Stimulated activated CD8-positive, alpha-beta memory T cell treated with anti-CD3 and anti-CD28 coated beads, Interleukin-2, amount 100 ng/mL, for 48 hours (primary cell): ENCODE data around the gene ATP1A2.
"Not testable (repeated sequence)": the region's sequence is repeated elsewhere in the genome, so short reads cannot be mapped to it uniquely, and the experiment has no call there.

Experiments used
- DNase-seq, 2 donors: peaks; one replicate each; pipeline ENCODE4 v3.0.0-alpha.2; 2020; ENCODE audit warnings: low read depth in 2 of 2

Gene ATP1A2

GRCh38 chr1:160101037-160101716 lies 14.4 kb upstream of the ATP1A2 start:
- peak; percentile 54 to 62 for DNase-seq

- no peak for DNase-seq
These were observed 13.6 kb upstream of the ATP1A2 start for GRCh38 chr1:160101717-160102522.

DNA sequence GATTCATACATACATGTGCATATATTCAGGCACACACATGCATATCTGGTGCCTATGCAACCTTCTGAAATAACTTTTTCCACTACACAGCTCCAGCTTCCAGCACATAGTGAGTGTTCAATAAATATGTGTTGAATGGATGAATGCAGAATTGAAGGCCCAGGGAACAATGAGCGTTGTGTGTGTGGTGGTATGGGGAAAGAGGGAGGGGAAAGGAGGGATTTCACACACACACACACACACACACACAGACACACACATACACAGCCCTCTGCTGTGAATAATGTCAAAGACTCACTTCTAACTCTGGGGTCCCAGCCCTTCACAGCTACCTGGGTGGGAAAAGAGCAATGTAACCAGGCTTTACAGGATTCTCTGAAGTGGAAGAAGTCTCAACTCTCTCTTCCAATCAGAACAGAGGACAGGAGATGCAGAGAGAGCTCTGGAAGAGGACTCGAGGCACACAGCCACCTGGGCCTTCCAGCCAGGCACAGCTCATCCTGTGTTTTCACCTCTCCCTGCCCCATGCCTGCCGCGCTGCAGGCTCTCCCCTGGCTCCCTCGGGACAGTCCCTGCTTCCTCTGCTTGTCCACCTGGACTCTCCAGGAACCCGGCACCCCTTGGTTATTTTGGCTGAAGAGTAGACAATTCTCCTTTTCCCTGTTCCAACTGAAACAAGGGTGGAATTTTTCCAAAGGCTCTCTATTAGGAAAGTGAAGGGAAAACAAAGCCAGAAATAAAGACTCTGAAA lies 11.7 kb upstream of the ATP1A2 start:
- no peak for DNase-seq

DNA sequence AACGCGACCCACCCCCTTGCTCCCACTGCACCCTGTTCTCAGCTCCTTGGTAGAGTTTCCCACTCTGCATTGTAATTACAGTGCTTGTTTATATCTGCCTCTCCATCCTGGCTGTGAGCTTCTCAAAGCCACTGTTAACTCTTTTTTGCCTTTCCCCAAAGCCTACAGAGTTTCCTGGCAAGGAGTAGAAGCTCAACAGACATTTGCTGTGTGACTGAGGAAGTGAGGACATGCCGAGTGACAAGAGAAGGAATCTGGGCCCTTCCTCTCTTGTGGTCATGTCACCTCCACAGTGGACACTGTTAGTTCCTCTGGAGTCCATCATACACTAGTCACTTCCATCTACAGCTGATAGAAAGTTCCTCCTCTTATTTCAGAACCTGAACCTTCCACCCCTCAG lies 11.1 kb upstream of the ATP1A2 start:
- DNase-seq, result no peak

GRCh38 chr1:160105155-160105554 lies 10.4 kb upstream of the ATP1A2 start:
- DNase-seq, result no peak

DNA sequence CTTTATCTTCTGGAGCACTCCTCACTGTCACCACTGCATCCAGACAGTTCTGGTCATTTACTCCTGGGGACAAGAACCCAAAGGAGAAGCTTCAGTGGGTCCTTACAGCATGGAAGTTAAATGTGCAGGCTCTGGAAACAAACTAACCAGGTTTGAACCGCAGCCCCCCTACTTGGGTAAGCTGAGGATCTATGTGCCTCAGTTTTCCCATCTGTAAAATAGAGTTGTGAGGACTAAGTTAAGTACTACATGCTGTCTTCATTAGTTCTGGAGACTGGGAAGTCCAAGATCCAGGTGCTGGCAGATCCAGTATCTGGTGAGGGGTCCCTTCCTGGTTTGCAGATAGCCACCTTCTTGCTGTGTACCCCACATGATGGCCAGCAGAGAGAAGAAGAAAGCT lies 8.0 kb upstream of the ATP1A2 start:
- DNase-seq, result no peak

DNA sequence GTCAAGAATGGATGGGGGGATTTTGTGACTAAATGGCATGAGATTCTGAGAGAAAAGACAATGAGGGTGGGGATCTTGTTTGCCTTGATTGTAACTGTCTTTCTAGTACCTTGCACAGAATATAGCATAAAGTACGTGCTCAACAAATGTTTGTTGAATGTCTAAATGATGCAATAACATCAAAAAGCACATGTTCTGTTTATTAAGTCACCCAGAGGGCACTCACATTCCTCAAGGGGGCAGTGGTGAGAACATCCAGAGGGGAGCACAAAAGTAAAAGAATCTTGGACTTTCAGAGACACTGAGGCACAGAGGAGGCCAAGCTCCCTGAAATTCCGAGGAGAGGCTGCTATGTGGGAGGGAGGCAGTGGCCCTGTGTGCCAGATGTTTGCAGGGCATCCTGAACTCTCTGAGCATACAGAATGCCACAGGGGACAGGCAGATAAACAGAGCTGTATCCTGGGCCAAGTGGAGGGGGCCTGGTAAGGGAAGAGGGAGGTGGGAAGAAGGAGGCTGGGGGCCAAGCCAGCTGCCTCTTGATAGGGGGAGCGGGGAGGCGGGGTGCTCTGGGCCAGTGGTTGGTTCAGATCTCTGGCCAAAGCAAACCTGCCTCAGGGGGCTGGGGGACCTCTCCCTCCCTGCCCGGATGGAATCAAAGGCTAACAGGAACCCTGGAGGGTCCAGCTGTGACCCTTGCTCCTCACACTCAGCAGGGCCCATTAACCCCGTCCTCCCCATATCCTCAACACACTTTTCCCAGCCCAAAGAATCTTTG lies 6.5 kb upstream of the ATP1A2 start:
- no peak for DNase-seq

- no peak for DNase-seq
These were observed 5.9 kb upstream of the ATP1A2 start for GRCh38 chr1:160109686-160110085.

- not testable (repeated sequence) for DNase-seq
These were observed 4.1 kb upstream of the ATP1A2 start for GRCh38 chr1:160111462-160111861.

DNA sequence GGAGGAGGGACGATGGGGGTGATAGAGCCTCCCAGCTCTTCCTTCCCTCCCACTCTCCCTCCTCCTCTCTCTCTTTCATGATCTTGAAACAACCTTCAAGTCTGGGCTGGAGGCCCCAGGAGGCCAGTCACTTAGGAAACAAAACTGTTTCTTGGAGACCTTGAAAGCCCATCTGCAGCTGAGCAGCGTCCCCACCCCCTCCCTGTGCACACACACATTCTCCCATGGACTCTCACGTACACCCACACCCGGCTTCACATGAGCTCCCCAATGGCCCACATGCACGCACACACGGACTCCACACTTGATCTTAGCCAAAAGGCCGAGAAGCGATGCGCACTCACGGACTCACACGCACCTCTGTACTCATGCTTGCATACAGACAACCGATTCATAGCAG lies 3.2 kb upstream of the ATP1A2 start:
- no peak for DNase-seq

- DNase-seq, result no peak
These were observed 2.2 kb upstream of the ATP1A2 start for GRCh38 chr1:160113407-160113806.

- no peak for DNase-seq
These were observed 1.5 kb upstream of the ATP1A2 start for GRCh38 chr1:160114085-160114484.

DNA sequence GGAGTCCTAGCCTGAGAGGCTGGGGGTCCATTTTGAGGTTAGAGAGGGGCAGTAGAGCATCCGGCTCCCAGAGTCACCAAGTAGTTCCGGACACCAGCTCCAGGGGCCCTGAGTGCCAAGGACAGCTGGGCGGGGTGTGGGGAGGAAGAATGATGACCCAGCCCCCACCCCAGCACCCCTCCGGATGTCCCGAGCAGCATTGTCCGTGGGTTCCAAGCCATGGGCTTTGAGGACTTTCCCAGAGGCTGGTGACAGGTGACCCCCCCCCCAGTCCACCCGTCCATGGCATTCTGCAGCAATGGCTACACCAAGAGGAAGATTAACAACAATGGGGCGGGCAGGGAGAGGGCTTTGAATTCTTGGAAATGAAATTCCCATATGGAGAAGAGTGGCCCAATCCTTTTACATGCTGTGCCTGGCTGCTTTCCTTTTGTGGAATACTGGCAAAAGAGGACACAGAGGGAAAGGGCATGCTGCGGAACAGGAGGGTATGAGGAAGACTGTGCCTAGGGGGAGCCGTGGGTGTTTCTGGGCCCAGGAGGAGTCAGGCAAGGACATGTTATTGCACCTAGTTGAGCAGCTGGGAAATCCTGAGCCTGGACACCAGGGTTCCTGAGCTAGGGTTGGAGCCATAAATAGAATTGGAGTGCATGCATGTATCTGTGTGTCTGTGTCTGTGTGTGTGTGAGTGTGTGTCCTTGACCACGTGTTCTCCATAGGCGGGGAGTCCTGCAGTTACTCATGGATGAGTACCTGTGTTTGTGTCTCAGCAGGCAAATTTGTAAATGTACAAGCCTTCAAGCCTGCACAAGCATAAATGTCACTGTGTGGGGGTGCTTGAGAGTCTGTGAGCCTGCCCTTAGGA lies 956 bp downstream of the ATP1A2 start:
- DNase-seq, result no peak

- no peak for DNase-seq
These were observed 1.7 kb downstream of the ATP1A2 start for GRCh38 chr1:160117300-160117699.

DNA sequence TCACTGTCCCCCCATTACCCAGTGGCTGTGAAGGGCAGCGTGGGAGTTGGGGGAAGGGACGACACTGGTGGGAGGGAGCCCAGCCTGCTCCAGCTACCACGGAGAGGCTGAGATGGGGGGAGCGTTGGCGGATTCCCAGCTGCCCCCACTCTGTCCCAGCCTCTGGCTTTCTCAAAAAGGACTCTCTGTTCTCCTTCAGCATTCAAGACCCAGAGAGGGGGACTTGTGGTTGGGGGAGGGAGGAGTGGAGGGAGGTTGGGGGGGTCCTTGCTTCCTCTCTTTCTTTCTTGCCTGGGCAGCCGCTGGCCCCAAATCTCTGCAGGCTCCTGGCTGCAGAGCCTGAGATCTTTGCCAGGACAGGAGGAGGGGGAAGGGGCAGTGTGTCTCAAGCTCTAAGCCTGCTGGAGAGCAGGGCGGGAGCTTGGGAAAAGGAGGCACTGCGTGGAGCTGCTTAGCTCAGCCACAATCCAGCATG lies 2.2 kb downstream of the ATP1A2 start:
- DNase-seq, result no peak

GRCh38 chr1:160118928-160119327 lies 3.4 kb downstream of the ATP1A2 start:
- DNase-seq, result no peak

- DNase-seq, result no peak
These were observed 5.2 kb downstream of the ATP1A2 start for GRCh38 chr1:160120797-160121196.

DNA sequence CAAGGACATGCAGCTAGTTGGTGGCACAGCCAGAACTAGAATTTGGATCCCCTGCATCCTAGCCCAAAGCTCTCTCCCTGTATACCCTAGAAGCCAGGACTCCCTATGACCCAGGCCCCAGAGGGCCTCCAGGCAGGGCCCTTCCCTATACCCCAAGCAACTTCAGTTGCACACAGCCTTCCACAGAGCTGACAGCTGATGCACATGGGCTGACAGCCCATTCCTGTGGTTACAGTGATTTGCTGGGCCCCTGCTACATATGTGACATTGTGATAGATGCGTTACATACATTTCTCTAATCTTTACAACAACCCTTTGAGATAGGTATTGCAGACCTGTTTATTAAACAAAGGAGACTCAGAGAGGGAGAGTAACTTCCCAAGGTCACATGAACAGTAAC lies 5.8 kb downstream of the ATP1A2 start:
- DNase-seq, result no peak

DNA sequence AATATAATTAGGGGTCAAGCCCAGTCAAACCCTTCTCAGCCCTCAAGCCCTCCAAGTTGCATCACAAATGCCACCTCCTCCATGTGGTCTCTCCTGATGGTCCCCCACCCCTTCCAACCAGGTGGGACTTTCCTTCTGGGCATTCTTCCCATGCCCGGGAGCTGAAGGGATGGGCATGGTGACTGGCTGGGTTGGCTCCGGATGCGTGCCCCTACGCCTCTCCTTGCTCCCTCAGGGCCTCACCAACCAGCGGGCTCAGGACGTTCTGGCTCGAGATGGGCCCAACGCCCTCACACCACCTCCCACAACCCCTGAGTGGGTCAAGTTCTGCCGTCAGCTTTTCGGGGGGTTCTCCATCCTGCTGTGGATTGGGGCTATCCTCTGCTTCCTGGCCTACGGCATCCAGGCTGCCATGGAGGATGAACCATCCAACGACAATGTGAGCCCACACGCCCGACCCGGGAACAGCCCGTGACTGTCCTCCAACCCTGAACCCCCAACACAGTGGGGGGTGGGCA lies 7.5 kb downstream of the ATP1A2 start:
- DNase-seq, result no peak

DNA sequence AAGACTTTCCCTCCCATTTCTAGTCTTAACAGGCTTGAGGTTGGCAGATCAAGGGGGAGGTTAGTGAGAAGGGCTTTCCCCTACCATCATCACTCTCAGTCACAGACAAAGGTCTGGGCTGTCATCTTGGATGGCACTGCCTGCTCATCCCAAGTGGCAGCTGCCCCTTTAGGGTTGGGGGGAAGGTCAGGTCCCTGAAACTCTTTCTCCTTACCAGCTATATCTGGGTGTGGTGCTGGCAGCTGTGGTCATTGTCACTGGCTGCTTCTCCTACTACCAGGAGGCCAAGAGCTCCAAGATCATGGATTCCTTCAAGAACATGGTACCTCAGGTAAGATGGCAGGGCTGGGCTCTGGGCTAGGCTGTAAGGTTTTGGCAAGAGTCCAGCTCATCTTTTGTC lies 8.2 kb downstream of the ATP1A2 start:
- no peak for DNase-seq
